SK-N-SH (cell line): ENCODE measurements around the gene THOP1. TPM values are rescaled to one million over a fixed set of nuclear protein-coding genes. Genes with fewer than 3 reads are reported as not detected.

Source experiments
- CTCF ChIA-PET: fragments of 300-600, 350-600 bp; formaldehyde crosslinking; extraction: SDS; loops from one replicate; lab custom pipeline; 2021; lab: Yijun Ruan, JAX
- POLR2A ChIA-PET: fragments of 350-600 bp; sonication (Branson Sonifier 250); formaldehyde crosslinking; extraction: SDS; loops from one replicate; lab custom pipeline; 2020; ENCODE audit warnings: antibody characterized with exemption, inconsistent platforms; lab: Yijun Ruan, JAX
- DNase-seq: peaks from one replicate; pipeline ENCODE4 v3.0.0; 2012
- H2AFZ ChIP-seq: fragments of 200-600 bp; sonication (generic); 2 replicates; pipeline ENCODE4 v1.8.1; 2016; ENCODE audit warnings: antibody characterized with exemption, mild to moderate bottlenecking, low read depth
- H3F3A ChIP-seq: fragments of 200-600 bp; sonication (generic); replicated peaks from 2 replicates; pipeline ENCODE3; 2016; ENCODE audit warnings: antibody characterized with exemption, mild to moderate bottlenecking; ENCODE audit not compliant: insufficient read depth
- H3K27ac ChIP-seq, 2 experiments: fragments of 200-500 bp in 1 of 2; fragments of 200-600 bp in 1 of 2; sonication (Bioruptor generic) in 1 of 2; sonication (generic), shearing (Covaris generic) in 1 of 2; 2 replicates each; pipeline versions ENCODE4 v1.5.1 to v1.6.1; 2014 to 2016; ENCODE audit warnings: low read depth in 2 of 2, inconsistent platforms in 1 of 2, low read length in 1 of 2, mild to moderate bottlenecking in 1 of 2, mixed read lengths in 1 of 2
- H3K27me3 ChIP-seq: fragments of 200-600 bp; sonication (generic), shearing (Covaris generic); 2 replicates; pipeline ENCODE4 v1.6.1; 2016; ENCODE audit warnings: mixed run types; ENCODE audit not compliant: insufficient read depth
- H3K36me3 ChIP-seq, 2 experiments: fragments of 200-500 bp in 1 of 2; fragments of 200-600 bp in 1 of 2; sonication (Bioruptor generic) in 1 of 2; sonication (generic) in 1 of 2; replicated peaks in 1 of 2; 2 replicates each; pipeline versions ENCODE3 to v1.5.1; 2014 to 2016; ENCODE audit warnings: low read length in 1 of 2, mild to moderate bottlenecking in 1 of 2; ENCODE audit not compliant: insufficient read depth in 2 of 2, control insufficient read depth in 1 of 2
- H3K4me1 ChIP-seq, 2 experiments: fragments of 200-500 bp in 1 of 2; fragments of 200-600 bp in 1 of 2; sonication (Bioruptor generic) in 1 of 2; sonication (generic), shearing (Covaris generic) in 1 of 2; 2 replicates each; pipeline versions ENCODE4 v1.5.1 to v1.6.1; 2014 to 2016; ENCODE audit warnings: low read depth in 1 of 2, low read length in 1 of 2, mixed run types in 1 of 2; ENCODE audit not compliant: insufficient read depth in 2 of 2, control insufficient read depth in 1 of 2
- H3K4me2 ChIP-seq: fragments of 200-600 bp; sonication (generic), shearing (Covaris generic); 2 replicates; pipeline ENCODE4 v1.6.1; 2017; ENCODE audit warnings: mixed run types
- H3K4me3 ChIP-seq, 2 experiments: fragments of 200-500 bp in 1 of 2; fragments of 200-600 bp in 1 of 2; sonication (Bioruptor generic) in 1 of 2; sonication (generic), shearing (Covaris generic) in 1 of 2; 2 replicates each; pipeline versions ENCODE4 v1.5.1 to v1.8.1; 2014 to 2016; ENCODE audit warnings: low read depth in 2 of 2, inconsistent platforms in 1 of 2, low read length in 1 of 2, mild to moderate bottlenecking in 1 of 2, mixed read lengths in 1 of 2, moderate library complexity in 1 of 2
- H3K79me2 ChIP-seq: fragments of 200-600 bp; sonication (generic); 2 replicates; pipeline ENCODE4 v1.8.1; 2017; ENCODE audit warnings: mild to moderate bottlenecking; ENCODE audit not compliant: insufficient read depth
- H3K9ac ChIP-seq: fragments of 200-600 bp; sonication (generic); 2 replicates; pipeline ENCODE4 v1.6.1; 2017; ENCODE audit warnings: mixed run types
- H3K9me2 ChIP-seq: fragments of 200-600 bp; sonication (generic); 2 replicates; pipeline ENCODE4 v1.6.1; 2017; ENCODE audit warnings: mixed run types
- H3K9me3 ChIP-seq: fragments of 200-600 bp; sonication (generic); 2 replicates; pipeline ENCODE4 v1.6.1; 2017; ENCODE audit warnings: mixed run types, mild to moderate bottlenecking, moderate library complexity
- H4K20me1 ChIP-seq: fragments of 200-600 bp; sonication (generic); 2 replicates; pipeline ENCODE4 v1.6.1; 2017; ENCODE audit warnings: mild to moderate bottlenecking, mixed run types; ENCODE audit not compliant: insufficient read depth
- EP300 ChIP-seq, 2 experiments: IDR thresholded peaks; 2 replicates each; pipeline versions ENCODE4 v1.4.0 to v1.6.1; 2012; ENCODE audit warnings: borderline replicate concordance in 1 of 2, low read depth in 1 of 2, low read length in 1 of 2
- FOXM1 ChIP-seq: IDR thresholded peaks from 2 replicates; pipeline ENCODE4 v1.4.0; 2012; ENCODE audit warnings: low read depth, mild to moderate bottlenecking
- MXI1 ChIP-seq: IDR thresholded peaks from 2 replicates; pipeline ENCODE4 v1.6.1; 2012; ENCODE audit warnings: mild to moderate bottlenecking, low read depth, low read length, improper control_type of control experiment
- NRF1 ChIP-seq: IDR thresholded peaks from 2 replicates; pipeline ENCODE4 v1.6.1; 2012; ENCODE audit warnings: low read depth, mild to moderate bottlenecking, low read length
- SMC3 ChIP-seq: IDR thresholded peaks from 2 replicates; pipeline ENCODE4 v1.6.1; 2012; ENCODE audit warnings: low read depth, low read length, improper control_type of control experiment
- TAF1 ChIP-seq: IDR thresholded peaks from 2 replicates; pipeline ENCODE4 v1.6.1; 2012; ENCODE audit warnings: low read depth, mild to moderate bottlenecking, low read length, moderate library complexity, borderline replicate concordance
- USF1 ChIP-seq: IDR thresholded peaks from 2 replicates; pipeline ENCODE4 v1.4.0; 2012; ENCODE audit warnings: low read depth, borderline replicate concordance
- USF2 ChIP-seq: fragments of 150-350 bp; IDR thresholded peaks from 2 replicates; pipeline ENCODE4 v1.6.1; 2017; ENCODE audit warnings: antibody characterized with exemption, low read length, low read depth, borderline replicate concordance
- YY1 ChIP-seq: IDR thresholded peaks from 2 replicates; pipeline ENCODE4 v1.4.0; 2012; ENCODE audit warnings: low read depth, mild to moderate bottlenecking
- WGBS: methylation state at CpG from one replicate; pipeline ENCODE4 v1.1.6; 2017; ENCODE audit warnings: low lambda C conversion rate; 5-methylcytosine and 5-hydroxymethylcytosine counted together
- polyA plus RNA-seq, 3 experiments: library from polyadenylated mRNA; depleted of rRNA; stranded (reverse); fragments of >200 nt; gene quantifications; 2 replicates each; pipeline ENCODE4 v1.2.3, GENCODE V29; 2012

Gene THOP1
- polyA plus RNA-seq, 1 of the 3 experiments (the other 2 are of a cell fraction): 138 TPM

GRCh38 chr19:2759965-2760364 lies 25.3 kb upstream of the THOP1 start:
- no peak for DNase-seq
- Histone ChIP-seq H3K4me1 (no peaks in the 10 kb centered on the region), H4K20me1 (no peaks in the 10 kb centered on the region), H3K9me2 (no peaks in the 10 kb centered on the region), H3F3A (no peaks in the 10 kb centered on the region), H3K4me2 (no peak overlapping the region), H2AFZ (no peak overlapping the region), H3K4me3 (no peak overlapping the region), H3K36me3 (peaks cover 6 to 59% of the 10 kb centered on the region in 2 experiments), H3K9ac (no peak overlapping the region), H3K9me3 (no peaks in the 10 kb centered on the region), H3K27ac (no peak overlapping the region), H3K79me2 (no peaks in the 10 kb centered on the region), H3K27me3 (no peaks in the 10 kb centered on the region)
- TF ChIP-seq USF1 (no peak), FOXM1 (no peak)
- ChIA-PET CTCF (interaction anchor here (2.1 to 4.2 kb wide), 2 partner anchors 11 to 112 kb away, joined by 6 to 26 read pairs; no protein-coding TSS in a partner anchor), POLR2A (no interaction called here)
- WGBS: 96% methylated on average over 7 of the region's 7 CpGs

GRCh38 chr19:2761309-2761677 lies 24.0 kb upstream of the THOP1 start:
- 100% methylated on average over 2 of the region's 16 CpGs for WGBS
- TF ChIP-seq TAF1: no peak
- no peak for TF ChIP-seq SMC3
- no peak for TF ChIP-seq EP300 (IDR thresholded peaks at IDR 0.05; ENCODE audit: borderline replicate concordance in 1 of 2, low read depth in 1 of 2, low read length in 1 of 2)
- TF ChIP-seq MXI1: no peak
- no peak for TF ChIP-seq USF2
- TF ChIP-seq YY1: no peak
- no peak for TF ChIP-seq NRF1
- Histone ChIP-seq H3K4me1 (no peaks in the 10 kb centered on the region), H2AFZ (no peak overlapping the region), H3K79me2 (no peaks in the 10 kb centered on the region), H3K9me3 (no peaks in the 10 kb centered on the region), H3K4me2 (no peak overlapping the region), H4K20me1 (no peaks in the 10 kb centered on the region), H3K4me3 (no peak overlapping the region), H3K27me3 (no peaks in the 10 kb centered on the region), H3K9ac (no peak overlapping the region), H3F3A (no peaks in the 10 kb centered on the region), H3K9me2 (no peaks in the 10 kb centered on the region), H3K27ac (no peak overlapping the region), H3K36me3 (peaks cover 6 to 58% of the 10 kb centered on the region in 2 experiments)
- DNase-seq: no peak
- CTCF ChIA-PET: interaction anchor here (1.0 kb wide), 1 partner anchor 124 kb away, joined by 4 read pairs; no protein-coding TSS in a partner anchor
- POLR2A ChIA-PET: no interaction called here
